Middle frontal gyrus (tissue), 1 donor: ENCODE data around the gene TSPAN2.

Source experiments
- DNase-seq: peaks from one replicate; pipeline ENCODE4 v3.0.0-alpha.2; 2015; ENCODE audit warnings: low spot score; ENCODE audit errors: extremely low spot score

Gene TSPAN2

GRCh38 chr1:115089420-115090185 is at the start of gene TSPAN2:
Gene TSPAN2, minus strand, starts transcription at chr1:115089503. Its CDS starts 71 bp downstream, at chr1:115089432.
- no peak for DNase-seq

- DNase-seq = peak; percentile 74
These were observed 49.7 kb upstream of the TSPAN2 start for GRCh38 chr1:115138973-115139372.

GRCh38 chr1:115138271-115138670 is 49.0 kb upstream of the TSPAN2 start:
- DNase-seq = no peak

- no peak for DNase-seq
These were observed 47.9 kb upstream of the TSPAN2 start for GRCh38 chr1:115137191-115137590.

- DNase-seq = no peak
These were observed 47.4 kb upstream of the TSPAN2 start for GRCh38 chr1:115136706-115137105.

- DNase-seq = no peak
These were observed 46.8 kb upstream of the TSPAN2 start for GRCh38 chr1:115136106-115136505.

- no peak for DNase-seq
These were observed 46.4 kb upstream of the TSPAN2 start for GRCh38 chr1:115135681-115136080.

- no peak for DNase-seq
These were observed 45.7 kb upstream of the TSPAN2 start for GRCh38 chr1:115134850-115135480.

- DNase-seq = no peak
These were observed 44.9 kb upstream of the TSPAN2 start for GRCh38 chr1:115134231-115134630.

- no peak for DNase-seq
These were observed 44.1 kb upstream of the TSPAN2 start for GRCh38 chr1:115133440-115133839.

GRCh38 chr1:115130786-115131185 is 41.5 kb upstream of the TSPAN2 start:
- DNase-seq = no peak

- DNase-seq = no peak
These were observed 39.9 kb upstream of the TSPAN2 start for GRCh38 chr1:115129071-115129640.

- no peak for DNase-seq
These were observed 38.2 kb upstream of the TSPAN2 start for GRCh38 chr1:115127539-115127938.

- DNase-seq = no peak
These were observed 37.2 kb upstream of the TSPAN2 start for GRCh38 chr1:115126516-115126915.

- no peak for DNase-seq
These were observed 33.8 kb upstream of the TSPAN2 start for GRCh38 chr1:115123116-115123515.

GRCh38 chr1:115121793-115122192 is 32.5 kb upstream of the TSPAN2 start:
- no peak for DNase-seq

- no peak for DNase-seq
These were observed 31.0 kb upstream of the TSPAN2 start for GRCh38 chr1:115120296-115120695.

- no peak for DNase-seq
These were observed 29.3 kb upstream of the TSPAN2 start for GRCh38 chr1:115118611-115119010.

- no peak for DNase-seq
These were observed 28.8 kb upstream of the TSPAN2 start for GRCh38 chr1:115118086-115118485.

GRCh38 chr1:115117298-115117697 is 28.0 kb upstream of the TSPAN2 start:
- DNase-seq = no peak

GRCh38 chr1:115116512-115116911 is 27.2 kb upstream of the TSPAN2 start:
- DNase-seq = no peak

GRCh38 chr1:115115521-115116161 is 26.3 kb upstream of the TSPAN2 start:
- DNase-seq = no peak
